HepG2 (cell line): Measurements from ENCODE around the gene ZBTB7B. TPM values are rescaled to one million over a fixed set of nuclear protein-coding genes. Genes with fewer than 3 reads are reported as not detected.

Experiments used
- ATAC-seq: fragments of 200-7000 bp; cut with Tn5 transposase; 3 replicates; pipeline ENCODE4 v1.9.1; 2020; ENCODE audit warnings: mild to moderate bottlenecking, moderate library complexity
- BruUV-seq: library from RNA; stranded (reverse); fragments of 400-500 nt; replicated peaks from 2 replicates; lab custom pipeline; 2021; lab: Mats Ljungman, UMichigan
- CTCF ChIA-PET: fragments of 300-600 bp; formaldehyde crosslinking; extraction: SDS; loops from one replicate; lab custom pipeline; 2021; ENCODE audit warnings: low total read pairs, inconsistent platforms, low intra/inter-chr PET ratio; lab: Yijun Ruan, JAX
- POLR2A ChIA-PET: fragments of 350-600 bp; sonication (Branson Sonifier 250); formaldehyde crosslinking; loops from one replicate; lab custom pipeline; 2020; ENCODE audit warnings: antibody characterized with exemption, inconsistent platforms; lab: Yijun Ruan, JAX
- DNase-seq: peaks from one replicate; pipeline ENCODE4 v3.0.0-alpha.2; 2015; ENCODE audit warnings: low spot score
- FAIRE-seq: peaks from 3 replicates; lab custom pipeline; 2011; peaks lifted over from hg19 to GRCh38; lab: Jason Lieb, UNC
- H2AFZ ChIP-seq: one replicate; pipeline ENCODE4 v1.6.1; 2011; ENCODE audit warnings: low read length, inconsistent platforms
- H3K27ac ChIP-seq: fragments of 300-600 bp; 3 replicates; pipeline ENCODE4 v1.8.0; 2011; ENCODE audit warnings: mixed run types, mild to moderate bottlenecking, mixed read lengths, low read length, inconsistent platforms; ENCODE audit not compliant: insufficient read depth; ENCODE audit errors: extremely low read length
- H3K27me3 ChIP-seq, 2 experiments: fragments of 200-600 bp in 1 of 2; 2 replicates in 1 of 2; 3 replicates in 1 of 2; pipeline versions ENCODE4 v1.6.0 to v1.8.0; 2011; ENCODE audit warnings: low read length in 2 of 2, mild to moderate bottlenecking in 2 of 2, moderate library complexity in 2 of 2, inconsistent platforms in 1 of 2; ENCODE audit not compliant: insufficient read depth in 2 of 2, control insufficient read depth in 1 of 2
- H3K36me3 ChIP-seq, 2 experiments: fragments of 200-600 bp in 1 of 2; replicated peaks in 1 of 2; 2 replicates in 1 of 2; 3 replicates in 1 of 2; pipeline versions ENCODE4 v1.5.1 to v1.8.0; 2011; ENCODE audit warnings: low read length in 2 of 2, inconsistent platforms in 1 of 2; ENCODE audit not compliant: insufficient read depth in 2 of 2, control insufficient read depth in 1 of 2
- H3K4me1 ChIP-seq: 2 replicates; pipeline ENCODE4 v1.5.1; 2012; ENCODE audit warnings: low read length, inconsistent platforms; ENCODE audit not compliant: insufficient read depth
- H3K4me2 ChIP-seq: 2 replicates; pipeline ENCODE4 v1.6.0; 2011; ENCODE audit warnings: low read depth, low read length, inconsistent platforms
- H3K4me3 ChIP-seq, 3 experiments: fragments of 200-600 bp in 1 of 3; sonication (generic), shearing (Covaris generic) in 1 of 3; replicated peaks in 1 of 3; 2 replicates each; pipeline ENCODE4 v1.5.1; 2011 to 2016; ENCODE audit warnings: low read length in 3 of 3, inconsistent platforms in 2 of 3, low read depth in 2 of 3, mild to moderate bottlenecking in 2 of 3, control low read depth in 1 of 3, mixed read lengths in 1 of 3; ENCODE audit not compliant: insufficient read depth in 1 of 3
- H3K79me2 ChIP-seq: one replicate; pipeline ENCODE4 v1.6.1; 2011; ENCODE audit warnings: low read length, inconsistent platforms; ENCODE audit not compliant: insufficient read depth
- H3K9ac ChIP-seq: 2 replicates; pipeline ENCODE4 v1.6.0; 2011; ENCODE audit warnings: mild to moderate bottlenecking, low read depth, low read length, inconsistent platforms; ENCODE audit not compliant: insufficient read depth
- H3K9me3 ChIP-seq: 2 replicates; pipeline ENCODE4 v1.5.1; 2012; ENCODE audit warnings: mild to moderate bottlenecking, low read length
- H4K20me1 ChIP-seq: 2 replicates; pipeline ENCODE4 v1.6.0; 2011; ENCODE audit warnings: inconsistent platforms, mild to moderate bottlenecking, low read length, moderate library complexity; ENCODE audit not compliant: insufficient read depth
- IRF2 ChIP-seq: IDR thresholded peaks from 2 replicates; pipeline ENCODE4 v1.6.1; 2018; ENCODE audit warnings: missing genetic modification reagents, missing compliant biosample characterization
- NCOR1 ChIP-seq: fragments of 200-600 bp; sonication (generic); IDR thresholded peaks from 2 replicates; pipeline ENCODE4 v1.7.0; 2017; ENCODE audit warnings: antibody characterized with exemption, low read length, borderline replicate concordance
- REL ChIP-seq: sonication (generic); formaldehyde crosslinking; conservative IDR thresholded peaks from 2 replicates; pipeline ENCODE4 v1.8.0; 2022; ENCODE audit warnings: mild to moderate bottlenecking, missing genetic modification reagents, moderate library complexity
- SRSF1 ChIP-seq: fragments of 200-400 bp; formaldehyde crosslinking; optimal IDR thresholded peaks from 2 replicates; pipeline ENCODE3; 2017; ENCODE audit warnings: mild to moderate bottlenecking, low read depth, low read length, moderate library complexity
- TCF7L2 ChIP-seq: IDR thresholded peaks from 2 replicates; pipeline ENCODE4 v1.6.1; 2011; ENCODE audit warnings: mild to moderate bottlenecking, low read depth, low read length, moderate library complexity
- ZFP90 ChIP-seq: sonication (generic); formaldehyde crosslinking; IDR thresholded peaks from 2 replicates; pipeline ENCODE4 v1.8.0; 2022; ENCODE audit warnings: missing genetic modification reagents, mild to moderate bottlenecking, inconsistent platforms, borderline replicate concordance
- ZNF670 ChIP-seq: sonication (generic); formaldehyde crosslinking; IDR thresholded peaks from 2 replicates; pipeline ENCODE4 v1.8.0; 2022; ENCODE audit warnings: mild to moderate bottlenecking, missing genetic modification reagents, borderline replicate concordance
- ZSCAN21 ChIP-seq: sonication (generic); formaldehyde crosslinking; IDR thresholded peaks from 2 replicates; pipeline ENCODE4 v1.8.0; 2022; ENCODE audit warnings: mild to moderate bottlenecking, missing genetic modification reagents, moderate library complexity, borderline replicate concordance
- WGBS: methylation state at CpG from one replicate; pipeline ENCODE4 v1.1.6; 2017; ENCODE audit warnings: low lambda C conversion rate; 5-methylcytosine and 5-hydroxymethylcytosine counted together
- in situ Hi-C: cut with HindIII; loops from 2 replicates; pipeline ENCODE4 v1.10.0; 2017; ENCODE audit warnings: low pct_unique_long_range_greater_than_20kb; ENCODE audit not compliant: extremely low pct_ligation_motif_present
- intact Hi-C: fragments of 100-400 bp; cut with micrococcal nuclease; formaldehyde crosslinking; loops from one replicate; pipeline ENCODE4 v1.10.0; 2022; ENCODE audit not compliant: unreplicated experiment
- polyA plus RNA-seq, 8 experiments: library from polyadenylated mRNA; depleted of rRNA in 3 of 8; stranded (reverse) in 7 of 8; unstranded in 1 of 8; fragments of >200 nt; fragmentation: Illumina TruSeq in 4 of 8; extraction: Trizol in 4 of 8; gene quantifications; 2 replicates each; pipeline versions ENCODE4 v1.2.1 to v1.2.3, GENCODE V29; 2011 to 2016; ENCODE audit warnings: low read depth in 4 of 8, missing spikeins in 1 of 8, mixed read lengths in 1 of 8; ENCODE audit not compliant: insufficient read depth in 1 of 8
- total RNA-seq, 5 experiments: library from RNA; depleted of rRNA; stranded (reverse); fragments of >200 nt; fragmentation: Illumina TruSeq; extraction: Trizol; gene quantifications; 2 replicates each; pipeline ENCODE4 v1.2.3, GENCODE V29; 2016; ENCODE audit warnings: low read depth in 1 of 5
- TF ChIP-seq, protein P1 (sequence below): sonication (generic); formaldehyde crosslinking; IDR thresholded peaks from 2 replicates; pipeline ENCODE4 v1.4.0; 2020; ENCODE audit warnings: mild to moderate bottlenecking, missing genetic modification reagents
- TF ChIP-seq, protein P2 (sequence below): sonication (generic); formaldehyde crosslinking; IDR thresholded peaks from 2 replicates; pipeline ENCODE4 v1.5.0; 2020; ENCODE audit warnings: missing genetic modification reagents
- TF ChIP-seq, protein P3 (sequence below): sonication (generic); formaldehyde crosslinking; IDR thresholded peaks from 2 replicates; pipeline ENCODE4 v1.4.0; 2020; ENCODE audit warnings: missing genetic modification reagents, mild to moderate bottlenecking, borderline replicate concordance
- TF ChIP-seq, protein P4 (sequence below): sonication (generic); formaldehyde crosslinking; conservative IDR thresholded peaks from 2 replicates; pipeline ENCODE4 v1.8.0; 2022; ENCODE audit warnings: low read depth, missing genetic modification reagents
- TF ChIP-seq, protein P5 (sequence below): sonication (generic); formaldehyde crosslinking; IDR thresholded peaks from 2 replicates; pipeline ENCODE4 v1.5.1; 2020; ENCODE audit warnings: mild to moderate bottlenecking, missing genetic modification reagents, moderate library complexity
- TF ChIP-seq, protein P6 (sequence below): sonication (generic); formaldehyde crosslinking; IDR thresholded peaks from 2 replicates; pipeline ENCODE4 v1.4.0; 2020; ENCODE audit warnings: missing genetic modification reagents, borderline replicate concordance

The ZBTB7B gene
- total and polyA plus RNA-seq, 2 of the 13 experiments (the other 11 are each of a cell fraction or from before 2014, with no cell fraction given) = 15.5 to 17.5 TPM

DNA sequence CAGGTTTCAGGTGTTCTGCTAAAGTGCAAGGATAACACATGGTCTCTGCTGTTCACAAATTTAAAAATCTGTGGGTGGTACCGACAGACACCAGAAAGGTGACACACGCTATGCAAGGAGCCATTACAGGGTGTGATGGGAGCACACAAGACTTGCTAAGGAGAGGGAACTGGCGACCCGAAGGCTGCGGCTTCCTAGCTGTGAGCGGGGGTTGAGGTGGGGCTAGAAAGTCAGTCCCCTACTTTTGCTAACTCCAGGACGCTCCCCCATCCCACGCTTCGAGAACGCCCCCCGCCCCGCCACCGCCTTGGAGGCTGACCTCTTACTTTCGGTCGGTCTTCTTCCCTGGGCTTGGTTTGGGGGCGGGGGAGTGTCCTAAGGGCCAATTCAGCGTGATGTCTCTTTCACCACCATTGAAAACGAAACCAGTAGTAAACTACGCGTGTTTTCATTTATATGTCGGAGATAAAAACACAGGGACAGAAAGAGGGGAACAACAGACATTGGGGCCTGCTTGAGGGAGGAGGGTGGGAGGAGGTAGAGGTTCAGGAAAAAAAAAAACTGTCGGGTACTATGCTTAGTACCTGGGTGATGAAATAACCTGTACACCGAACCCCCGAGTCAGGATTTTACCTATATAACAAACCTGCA, 27.1 kb upstream of the ZBTB7B start:
- Histone ChIP-seq H3K9me3 (no peaks in the 10 kb centered on the region), H3K27me3 (no peaks in the 10 kb centered on the region; a peak in 1 of 5 replicates), H3K4me3 (peak overlapping the region; percentile 67 to 84 (median 72)), H4K20me1 (no peaks in the 10 kb centered on the region), H3K27ac (peak overlapping the region; percentile 100), H3K4me2 (peak overlapping the region; percentile 93), H3K79me2 (peaks cover 57% of the 10 kb centered on the region), H3K4me1 (peaks cover 49% of the 10 kb centered on the region), H3K36me3 (peaks cover 2 to 18% of the 10 kb centered on the region in 2 experiments), H2AFZ (no peak overlapping the region), H3K9ac (peak overlapping the region; percentile 98)
- ChIA-PET POLR2A (interaction anchor here (0.7 to 6.6 kb wide), 9 partner anchors 12 to 76 kb away, joined by 3 to 148 read pairs (median 4); partner anchors contain the start of genes ADAM15, LENEP, PBXIP1 and PYGO2), CTCF (interaction anchor here (1.1 kb wide), 1 partner anchor 42 kb away, joined by 3 read pairs; no protein-coding TSS in a partner anchor)
- in situ Hi-C loops = no loop called here
- FAIRE-seq (no peak), DNase-seq (no peak), ATAC-seq (no peak)
- intact Hi-C loops = loop anchor here (2.0 kb wide), 1 partner anchor 87 kb away; the partner anchor contains the start of gene EFNA4
- 1% methylated on average over 22 of the region's 24 CpGs for WGBS
- BruUV-seq = TSS peak; percentile 73
- TF ChIP-seq ZNF670 (CRISPR knock-in tag) = no peak
- no peak for TF ChIP-seq ZFP90 (CRISPR knock-in tag)
- TF ChIP-seq, protein P1, sequence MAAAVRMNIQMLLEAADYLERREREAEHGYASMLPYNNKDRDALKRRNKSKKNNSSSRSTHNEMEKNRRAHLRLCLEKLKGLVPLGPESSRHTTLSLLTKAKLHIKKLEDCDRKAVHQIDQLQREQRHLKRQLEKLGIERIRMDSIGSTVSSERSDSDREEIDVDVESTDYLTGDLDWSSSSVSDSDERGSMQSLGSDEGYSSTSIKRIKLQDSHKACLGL = no peak
- no peak for TF ChIP-seq IRF2 (CRISPR knock-in tag)
- TF ChIP-seq ZSCAN21 = 0 out of 2 replicates have a peak, but pooled peaks have one; percentile 69
- TF ChIP-seq, protein P2, sequence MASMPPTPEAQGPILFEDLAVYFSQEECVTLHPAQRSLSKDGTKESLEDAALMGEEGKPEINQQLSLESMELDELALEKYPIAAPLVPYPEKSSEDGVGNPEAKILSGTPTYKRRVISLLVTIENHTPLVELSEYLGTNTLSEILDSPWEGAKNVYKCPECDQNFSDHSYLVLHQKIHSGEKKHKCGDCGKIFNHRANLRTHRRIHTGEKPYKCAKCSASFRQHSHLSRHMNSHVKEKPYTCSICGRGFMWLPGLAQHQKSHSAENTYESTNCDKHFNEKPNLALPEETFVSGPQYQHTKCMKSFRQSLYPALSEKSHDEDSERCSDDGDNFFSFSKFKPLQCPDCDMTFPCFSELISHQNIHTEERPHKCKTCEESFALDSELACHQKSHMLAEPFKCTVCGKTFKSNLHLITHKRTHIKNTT (CRISPR knock-in tag) = no peak
- TF ChIP-seq, protein P3, sequence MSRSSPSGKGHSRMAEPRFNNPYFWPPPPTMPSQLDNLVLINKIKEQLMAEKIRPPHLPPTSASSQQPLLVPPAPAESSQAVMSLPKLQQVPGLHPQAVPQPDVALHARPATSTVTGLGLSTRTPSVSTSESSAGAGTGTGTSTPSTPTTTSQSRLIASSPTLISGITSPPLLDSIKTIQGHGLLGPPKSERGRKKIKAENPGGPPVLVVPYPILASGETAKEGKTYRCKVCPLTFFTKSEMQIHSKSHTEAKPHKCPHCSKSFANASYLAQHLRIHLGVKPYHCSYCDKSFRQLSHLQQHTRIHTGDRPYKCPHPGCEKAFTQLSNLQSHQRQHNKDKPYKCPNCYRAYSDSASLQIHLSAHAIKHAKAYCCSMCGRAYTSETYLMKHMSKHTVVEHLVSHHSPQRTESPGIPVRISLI (CRISPR knock-in tag) = no peak
- no peak for TF ChIP-seq TCF7L2
- no peak for TF ChIP-seq NCOR1
- TF ChIP-seq REL (CRISPR knock-in tag) = no peak
- TF ChIP-seq, protein P4, sequence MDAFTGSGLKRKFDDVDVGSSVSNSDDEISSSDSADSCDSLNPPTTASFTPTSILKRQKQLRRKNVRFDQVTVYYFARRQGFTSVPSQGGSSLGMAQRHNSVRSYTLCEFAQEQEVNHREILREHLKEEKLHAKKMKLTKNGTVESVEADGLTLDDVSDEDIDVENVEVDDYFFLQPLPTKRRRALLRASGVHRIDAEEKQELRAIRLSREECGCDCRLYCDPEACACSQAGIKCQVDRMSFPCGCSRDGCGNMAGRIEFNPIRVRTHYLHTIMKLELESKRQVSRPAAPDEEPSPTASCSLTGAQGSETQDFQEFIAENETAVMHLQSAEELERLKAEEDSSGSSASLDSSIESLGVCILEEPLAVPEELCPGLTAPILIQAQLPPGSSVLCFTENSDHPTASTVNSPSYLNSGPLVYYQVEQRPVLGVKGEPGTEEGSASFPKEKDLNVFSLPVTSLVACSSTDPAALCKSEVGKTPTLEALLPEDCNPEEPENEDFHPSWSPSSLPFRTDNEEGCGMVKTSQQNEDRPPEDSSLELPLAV (CRISPR knock-in tag) = no peak
- TF ChIP-seq, protein P5, sequence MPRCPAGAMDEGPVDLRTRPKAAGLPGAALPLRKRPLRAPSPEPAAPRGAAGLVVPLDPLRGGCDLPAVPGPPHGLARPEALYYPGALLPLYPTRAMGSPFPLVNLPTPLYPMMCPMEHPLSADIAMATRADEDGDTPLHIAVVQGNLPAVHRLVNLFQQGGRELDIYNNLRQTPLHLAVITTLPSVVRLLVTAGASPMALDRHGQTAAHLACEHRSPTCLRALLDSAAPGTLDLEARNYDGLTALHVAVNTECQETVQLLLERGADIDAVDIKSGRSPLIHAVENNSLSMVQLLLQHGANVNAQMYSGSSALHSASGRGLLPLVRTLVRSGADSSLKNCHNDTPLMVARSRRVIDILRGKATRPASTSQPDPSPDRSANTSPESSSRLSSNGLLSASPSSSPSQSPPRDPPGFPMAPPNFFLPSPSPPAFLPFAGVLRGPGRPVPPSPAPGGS (CRISPR knock-in tag) = no peak
- TF ChIP-seq SRSF1 = no peak
- TF ChIP-seq, protein P6, sequence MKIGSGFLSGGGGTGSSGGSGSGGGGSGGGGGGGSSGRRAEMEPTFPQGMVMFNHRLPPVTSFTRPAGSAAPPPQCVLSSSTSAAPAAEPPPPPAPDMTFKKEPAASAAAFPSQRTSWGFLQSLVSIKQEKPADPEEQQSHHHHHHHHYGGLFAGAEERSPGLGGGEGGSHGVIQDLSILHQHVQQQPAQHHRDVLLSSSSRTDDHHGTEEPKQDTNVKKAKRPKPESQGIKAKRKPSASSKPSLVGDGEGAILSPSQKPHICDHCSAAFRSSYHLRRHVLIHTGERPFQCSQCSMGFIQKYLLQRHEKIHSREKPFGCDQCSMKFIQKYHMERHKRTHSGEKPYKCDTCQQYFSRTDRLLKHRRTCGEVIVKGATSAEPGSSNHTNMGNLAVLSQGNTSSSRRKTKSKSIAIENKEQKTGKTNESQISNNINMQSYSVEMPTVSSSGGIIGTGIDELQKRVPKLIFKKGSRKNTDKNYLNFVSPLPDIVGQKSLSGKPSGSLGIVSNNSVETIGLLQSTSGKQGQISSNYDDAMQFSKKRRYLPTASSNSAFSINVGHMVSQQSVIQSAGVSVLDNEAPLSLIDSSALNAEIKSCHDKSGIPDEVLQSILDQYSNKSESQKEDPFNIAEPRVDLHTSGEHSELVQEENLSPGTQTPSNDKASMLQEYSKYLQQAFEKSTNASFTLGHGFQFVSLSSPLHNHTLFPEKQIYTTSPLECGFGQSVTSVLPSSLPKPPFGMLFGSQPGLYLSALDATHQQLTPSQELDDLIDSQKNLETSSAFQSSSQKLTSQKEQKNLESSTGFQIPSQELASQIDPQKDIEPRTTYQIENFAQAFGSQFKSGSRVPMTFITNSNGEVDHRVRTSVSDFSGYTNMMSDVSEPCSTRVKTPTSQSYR (CRISPR knock-in tag) = no peak
